ENCODE results near the gene SPIRE1.

SPIRE1 gene

DNA sequence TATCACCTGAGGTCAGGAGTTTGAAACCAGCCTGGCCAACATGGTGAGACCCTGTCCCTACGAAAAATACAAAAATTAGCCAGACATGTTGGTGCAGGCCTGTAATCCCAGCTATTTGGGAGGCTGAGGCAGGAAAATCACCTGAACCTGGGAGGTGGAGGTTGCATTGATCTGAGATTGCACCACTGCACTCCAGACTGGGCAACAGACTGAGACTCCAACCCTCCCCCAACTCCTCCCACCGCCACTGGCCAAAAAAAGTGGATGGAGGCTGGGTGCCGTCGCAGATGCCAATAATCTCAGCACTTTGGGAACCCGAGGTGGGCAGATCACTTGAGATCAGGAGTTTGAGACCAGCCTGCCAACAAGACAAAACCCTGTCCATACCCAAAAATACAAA, 10.1 kb upstream of the SPIRE1 start:
- H2BK5ac ChIP-seq (ENCODE audit: low read length): no peak overlapping the region
- WGBS (ENCODE audit: extremely low coverage, insufficient coverage, low lambda C conversion rate): no CpG with 5 or more reads among the region's 5 CpGs
- no peak overlapping the region for H3K56ac ChIP-seq (ENCODE audit: low read length)
- no peak overlapping the region for H3K23ac ChIP-seq (ENCODE audit: low read length)
- H3K9ac ChIP-seq (ENCODE audit: low read length): no peak overlapping the region
- no peak overlapping the region for H4K8ac ChIP-seq (ENCODE audit: low read depth, low read length)
- no peak overlapping the region for H3K4ac ChIP-seq (ENCODE audit: low read depth, low read length)
- no peak overlapping the region for H2AK5ac ChIP-seq (ENCODE audit: low read length)
- no peaks in the 10 kb centered on the region for H3K27me3 ChIP-seq (ENCODE audit: insufficient read depth, low read length, poor library complexity)
- no peak overlapping the region for H3K4me3 ChIP-seq (ENCODE audit: low read length)
- H2BK15ac ChIP-seq (replicated peaks; ENCODE audit: low read depth): no peak overlapping the region
- no peaks in the 10 kb centered on the region for H3K79me2 ChIP-seq (ENCODE audit: control insufficient read depth, insufficient read depth, low read length)
- no peaks in the 10 kb centered on the region for H3K36me3 ChIP-seq (ENCODE audit: control insufficient read depth, insufficient read depth, low read length)
- no peaks in the 10 kb centered on the region for H3K79me1 ChIP-seq (ENCODE audit: low read length)
- no peak overlapping the region for H3K4me2 ChIP-seq (ENCODE audit: low read length)
- no peak overlapping the region for H3K27ac ChIP-seq (ENCODE audit: low read depth, low read length)
- no peak overlapping the region for H4K5ac ChIP-seq (ENCODE audit: low read length)
- no peak for DNase-seq
- H3K4me1 ChIP-seq (ENCODE audit: control insufficient read depth, low read depth, low read length): no peaks in the 10 kb centered on the region
- H3K18ac ChIP-seq (ENCODE audit: low read length): no peak overlapping the region
- no peak overlapping the region for H2BK120ac ChIP-seq (ENCODE audit: low read depth, low read length)

DNA sequence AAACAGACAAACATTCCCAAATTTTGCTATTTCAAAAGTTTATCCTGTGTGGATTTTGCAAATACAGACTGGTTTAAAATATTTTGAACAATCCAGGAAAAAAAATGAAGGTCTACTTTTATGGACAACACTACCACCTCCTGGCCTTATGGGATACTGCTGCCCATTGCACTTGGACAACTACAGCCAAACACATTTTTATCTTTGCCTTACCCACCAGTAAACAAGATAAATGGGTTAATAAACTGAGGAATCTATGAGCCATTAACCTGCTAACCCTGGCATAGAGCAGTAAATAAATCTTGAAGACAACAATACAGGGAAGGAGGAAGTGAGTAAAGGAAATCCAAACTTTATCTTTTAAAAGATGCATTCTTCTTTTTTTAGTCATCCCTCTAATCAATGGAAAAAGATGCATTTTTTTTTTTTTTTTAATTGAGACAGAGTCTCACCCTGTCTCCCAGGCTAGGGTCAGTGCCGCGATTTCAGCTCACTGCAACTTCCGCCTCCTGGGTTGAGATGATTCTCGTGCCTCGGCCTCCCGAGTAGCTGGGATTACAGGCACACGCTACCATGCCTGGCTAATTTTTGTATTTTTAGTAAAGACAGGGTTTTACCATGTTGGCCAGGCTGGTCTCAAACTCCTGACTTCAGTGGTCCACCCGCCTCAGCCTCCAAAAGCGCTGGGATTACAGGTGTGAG, 2.1 kb upstream of the SPIRE1 start:
- H3K36me3 ChIP-seq (ENCODE audit: control insufficient read depth, insufficient read depth, low read length): no peaks in the 10 kb centered on the region
- H4K5ac ChIP-seq (ENCODE audit: low read length): no peak overlapping the region
- no peak overlapping the region for H3K23ac ChIP-seq (ENCODE audit: low read length)
- H3K56ac ChIP-seq (ENCODE audit: low read length): no peak overlapping the region
- no peaks in the 10 kb centered on the region for H3K27me3 ChIP-seq (ENCODE audit: insufficient read depth, low read length, poor library complexity)
- no peak overlapping the region for H3K4ac ChIP-seq (ENCODE audit: low read depth, low read length)
- H2AK5ac ChIP-seq (ENCODE audit: low read length): no peak overlapping the region
- H2BK120ac ChIP-seq (ENCODE audit: low read depth, low read length): no peak overlapping the region
- no peak overlapping the region for H4K8ac ChIP-seq (ENCODE audit: low read depth, low read length)
- H3K4me1 ChIP-seq (ENCODE audit: control insufficient read depth, low read depth, low read length): no peaks in the 10 kb centered on the region
- H3K4me2 ChIP-seq (ENCODE audit: low read length): no peak overlapping the region
- H3K79me1 ChIP-seq (ENCODE audit: low read length): no peaks in the 10 kb centered on the region
- peak; percentile 54 for DNase-seq
- H3K27ac ChIP-seq (ENCODE audit: low read depth, low read length): no peak overlapping the region
- no peak overlapping the region for H3K9ac ChIP-seq (ENCODE audit: low read length)
- no peak overlapping the region for H3K18ac ChIP-seq (ENCODE audit: low read length)
- no peak overlapping the region for H3K4me3 ChIP-seq (ENCODE audit: low read length)
- no peaks in the 10 kb centered on the region for H3K79me2 ChIP-seq (ENCODE audit: control insufficient read depth, insufficient read depth, low read length)
- H2BK5ac ChIP-seq (ENCODE audit: low read length): no peak overlapping the region
- no peak overlapping the region for H2BK15ac ChIP-seq (replicated peaks; ENCODE audit: low read depth)
- no CpG with 5 or more reads among the region's 9 CpGs for WGBS (ENCODE audit: extremely low coverage, insufficient coverage, low lambda C conversion rate)

DNA sequence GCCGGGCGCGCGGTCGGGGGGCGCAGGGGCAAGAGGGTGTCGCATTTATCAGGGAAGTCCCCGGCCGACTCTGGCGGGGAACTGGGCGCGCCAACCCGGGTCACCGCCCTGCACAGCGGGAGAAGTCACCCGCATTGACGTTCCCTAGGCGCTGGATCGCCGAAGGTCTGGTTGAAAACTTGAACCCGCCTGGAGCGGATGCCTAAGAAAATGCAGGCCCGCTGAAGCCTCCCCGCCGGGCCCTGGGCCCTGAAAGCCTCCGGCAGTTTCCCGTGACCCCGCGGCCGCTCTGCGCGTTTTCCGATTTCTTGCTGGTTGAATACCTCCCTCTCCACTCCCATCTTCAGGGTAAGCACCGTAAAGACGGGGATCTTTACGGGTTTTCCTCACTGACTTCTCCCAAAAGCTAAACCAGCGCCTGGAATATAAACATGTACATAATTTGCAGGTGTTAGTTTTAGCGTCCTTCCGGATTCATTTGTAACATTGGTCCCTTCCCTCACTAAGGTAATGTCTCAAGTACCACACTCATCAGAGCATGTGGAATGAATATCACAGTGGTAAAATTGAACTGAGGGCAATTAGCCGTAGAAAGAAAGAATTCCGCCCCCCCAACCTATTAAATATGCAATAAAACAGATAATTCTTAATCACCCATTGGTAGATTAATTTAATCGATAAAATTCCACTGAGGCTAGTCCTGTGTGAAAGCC, 675 bp upstream of the SPIRE1 start:
- Histone ChIP-seq H2BK5ac (ENCODE audit: low read length) (no peak overlapping the region), H2BK15ac (replicated peaks; ENCODE audit: low read depth) (no peak overlapping the region), H3K27ac (ENCODE audit: low read depth, low read length) (no peak overlapping the region), H3K4me2 (ENCODE audit: low read length) (peak overlapping the region; percentile 11), H3K23ac (ENCODE audit: low read length) (no peak overlapping the region), H3K79me2 (ENCODE audit: control insufficient read depth, insufficient read depth, low read length) (no peaks in the 10 kb centered on the region), H4K5ac (ENCODE audit: low read length) (no peak overlapping the region), H2BK120ac (ENCODE audit: low read depth, low read length) (no peak overlapping the region), H3K36me3 (ENCODE audit: control insufficient read depth, insufficient read depth, low read length) (no peaks in the 10 kb centered on the region), H2AK5ac (ENCODE audit: low read length) (no peak overlapping the region), H3K79me1 (ENCODE audit: low read length) (no peaks in the 10 kb centered on the region), H3K27me3 (ENCODE audit: insufficient read depth, low read length, poor library complexity) (no peaks in the 10 kb centered on the region), H4K8ac (ENCODE audit: low read depth, low read length) (peak overlapping the region; percentile 99), H3K4me1 (ENCODE audit: control insufficient read depth, low read depth, low read length) (no peaks in the 10 kb centered on the region), H3K4ac (ENCODE audit: low read depth, low read length) (no peak overlapping the region), H3K56ac (ENCODE audit: low read length) (peak overlapping the region; percentile 90), H3K9ac (ENCODE audit: low read length) (peak overlapping the region; percentile 69), H3K4me3 (ENCODE audit: low read length) (peak overlapping the region; percentile 6), H3K18ac (ENCODE audit: low read length) (peak overlapping the region; percentile 24)
- DNase-seq: peak; percentile 76
- no CpG with 5 or more reads among the region's 42 CpGs for WGBS (ENCODE audit: extremely low coverage, insufficient coverage, low lambda C conversion rate)

DNA sequence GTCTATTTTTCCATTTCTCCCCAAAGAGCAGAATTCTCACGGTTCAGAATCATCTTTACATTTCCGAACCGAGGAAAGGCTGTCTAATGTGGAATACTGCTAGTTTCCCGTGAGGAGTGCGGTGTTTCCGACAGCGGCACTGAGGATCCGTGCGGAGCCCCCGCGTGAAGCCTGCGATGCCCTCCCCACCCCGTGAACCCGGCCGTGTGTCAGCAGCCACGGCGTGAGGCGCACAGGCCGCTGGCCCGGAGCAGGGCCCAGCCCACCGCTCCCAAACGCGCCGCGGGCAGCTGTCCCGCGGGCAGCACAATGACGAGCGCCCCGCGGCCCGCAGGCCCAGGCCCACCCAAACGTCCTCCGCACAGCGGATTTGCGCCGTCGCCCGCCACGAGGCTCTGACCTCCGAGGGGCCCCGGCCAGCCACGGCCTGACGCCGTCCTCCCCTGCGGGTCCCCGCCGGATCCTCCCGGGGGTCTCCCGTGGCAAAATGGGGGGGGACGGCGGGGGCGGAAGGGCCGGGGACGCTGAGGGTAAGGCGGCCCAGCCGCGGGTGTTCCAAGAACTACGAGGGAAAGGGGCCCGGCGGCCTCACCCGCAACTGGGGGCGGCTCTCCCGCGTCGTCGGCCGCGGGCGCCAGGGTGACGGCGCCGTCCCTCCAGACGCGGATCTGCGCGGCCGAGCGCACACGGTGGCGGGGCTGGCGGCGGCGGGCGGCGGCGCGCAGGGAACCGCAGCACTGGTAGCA, 796 bp downstream of the SPIRE1 start:
- peak overlapping the region; percentile 61 for H3K4me3 ChIP-seq (ENCODE audit: low read length)
- peak overlapping the region; percentile 56 for H3K4ac ChIP-seq (ENCODE audit: low read depth, low read length)
- no peak overlapping the region for H4K8ac ChIP-seq (ENCODE audit: low read depth, low read length)
- H3K79me2 ChIP-seq (ENCODE audit: control insufficient read depth, insufficient read depth, low read length): no peaks in the 10 kb centered on the region
- DNase-seq: peak; percentile 15
- H2BK120ac ChIP-seq (ENCODE audit: low read depth, low read length): no peak overlapping the region
- H2BK5ac ChIP-seq (ENCODE audit: low read length): no peak overlapping the region
- no peak overlapping the region for H2AK5ac ChIP-seq (ENCODE audit: low read length)
- peak overlapping the region; percentile 83 for H3K18ac ChIP-seq (ENCODE audit: low read length)
- H3K79me1 ChIP-seq (ENCODE audit: low read length): no peaks in the 10 kb centered on the region
- WGBS (ENCODE audit: extremely low coverage, insufficient coverage, low lambda C conversion rate): no CpG with 5 or more reads among the region's 89 CpGs
- peak overlapping the region; percentile 78 for H3K4me2 ChIP-seq (ENCODE audit: low read length)
- peak overlapping the region; percentile 78 for H3K9ac ChIP-seq (ENCODE audit: low read length)
- H3K4me1 ChIP-seq (ENCODE audit: control insufficient read depth, low read depth, low read length): no peaks in the 10 kb centered on the region
- peak overlapping the region; percentile 87 for H3K56ac ChIP-seq (ENCODE audit: low read length)
- peak overlapping the region; percentile 8 for H3K27ac ChIP-seq (ENCODE audit: low read depth, low read length)
- H2BK15ac ChIP-seq (replicated peaks; ENCODE audit: low read depth): no peak overlapping the region
- H3K36me3 ChIP-seq (ENCODE audit: control insufficient read depth, insufficient read depth, low read length): no peaks in the 10 kb centered on the region
- H4K5ac ChIP-seq (ENCODE audit: low read length): no peak overlapping the region
- no peaks in the 10 kb centered on the region for H3K27me3 ChIP-seq (ENCODE audit: insufficient read depth, low read length, poor library complexity)
- H3K23ac ChIP-seq (ENCODE audit: low read length): peak overlapping the region; percentile 45

DNA sequence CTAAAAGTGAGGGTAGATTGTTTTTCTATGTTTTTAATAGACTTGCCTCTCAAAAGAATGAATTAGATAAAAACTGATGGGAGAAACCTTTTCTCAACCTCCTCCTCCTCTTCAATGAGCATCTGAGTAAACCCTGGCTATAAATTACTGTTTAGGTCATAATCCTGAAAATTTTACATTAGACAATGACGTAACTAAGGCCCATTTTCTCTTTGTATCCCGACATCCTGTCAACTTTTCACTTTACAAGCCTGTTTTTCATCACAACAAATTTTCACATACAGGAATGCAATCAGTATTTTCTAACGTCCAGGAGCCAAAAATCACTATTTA, 1.3 kb downstream of the SPIRE1 start:
- H3K79me2 ChIP-seq (ENCODE audit: control insufficient read depth, insufficient read depth, low read length): no peaks in the 10 kb centered on the region
- H3K79me1 ChIP-seq (ENCODE audit: low read length): no peaks in the 10 kb centered on the region
- no peak overlapping the region for H3K27ac ChIP-seq (ENCODE audit: low read depth, low read length)
- no peak overlapping the region for H3K4ac ChIP-seq (ENCODE audit: low read depth, low read length)
- peak overlapping the region; percentile 78 for H3K9ac ChIP-seq (ENCODE audit: low read length)
- H3K56ac ChIP-seq (ENCODE audit: low read length): peak overlapping the region; percentile 87
- H2AK5ac ChIP-seq (ENCODE audit: low read length): no peak overlapping the region
- no peak overlapping the region for H4K5ac ChIP-seq (ENCODE audit: low read length)
- no peak overlapping the region for H4K8ac ChIP-seq (ENCODE audit: low read depth, low read length)
- H3K27me3 ChIP-seq (ENCODE audit: insufficient read depth, low read length, poor library complexity): no peaks in the 10 kb centered on the region
- peak overlapping the region; percentile 78 for H3K4me2 ChIP-seq (ENCODE audit: low read length)
- no peak for DNase-seq
- no peak overlapping the region for H3K23ac ChIP-seq (ENCODE audit: low read length)
- H3K4me3 ChIP-seq (ENCODE audit: low read length): peak overlapping the region; percentile 61
- no CpG with 5 or more reads among the region's 3 CpGs for WGBS (ENCODE audit: extremely low coverage, insufficient coverage, low lambda C conversion rate)
- H3K36me3 ChIP-seq (ENCODE audit: control insufficient read depth, insufficient read depth, low read length): no peaks in the 10 kb centered on the region
- H2BK5ac ChIP-seq (ENCODE audit: low read length): no peak overlapping the region
- no peak overlapping the region for H3K18ac ChIP-seq (ENCODE audit: low read length)
- H3K4me1 ChIP-seq (ENCODE audit: control insufficient read depth, low read depth, low read length): no peaks in the 10 kb centered on the region
- no peak overlapping the region for H2BK15ac ChIP-seq (replicated peaks; ENCODE audit: low read depth)
- H2BK120ac ChIP-seq (ENCODE audit: low read depth, low read length): no peak overlapping the region

Measured in mesendoderm (in vitro differentiated cells).